Renal cortical epithelial cell (primary cell): ENCODE measurements around the gene HCFC1R1. TPM values are rescaled to one million over a fixed set of nuclear protein-coding genes. Genes with fewer than 3 reads are reported as not detected.

ENCODE experiments used
- DNase-seq: peaks from one replicate; pipeline ENCODE4 v3.0.0-alpha.2; 2011; ENCODE audit warnings: low read depth
- total RNA-seq: library from RNA; depleted of rRNA; stranded (reverse); fragments of >200 nt; gene quantifications from 2 replicates; pipeline ENCODE4 v1.2.3, GENCODE V29; 2014

The HCFC1R1 gene
- total RNA-seq, 1 donor from 2014 or later: 8.5 TPM

DNA sequence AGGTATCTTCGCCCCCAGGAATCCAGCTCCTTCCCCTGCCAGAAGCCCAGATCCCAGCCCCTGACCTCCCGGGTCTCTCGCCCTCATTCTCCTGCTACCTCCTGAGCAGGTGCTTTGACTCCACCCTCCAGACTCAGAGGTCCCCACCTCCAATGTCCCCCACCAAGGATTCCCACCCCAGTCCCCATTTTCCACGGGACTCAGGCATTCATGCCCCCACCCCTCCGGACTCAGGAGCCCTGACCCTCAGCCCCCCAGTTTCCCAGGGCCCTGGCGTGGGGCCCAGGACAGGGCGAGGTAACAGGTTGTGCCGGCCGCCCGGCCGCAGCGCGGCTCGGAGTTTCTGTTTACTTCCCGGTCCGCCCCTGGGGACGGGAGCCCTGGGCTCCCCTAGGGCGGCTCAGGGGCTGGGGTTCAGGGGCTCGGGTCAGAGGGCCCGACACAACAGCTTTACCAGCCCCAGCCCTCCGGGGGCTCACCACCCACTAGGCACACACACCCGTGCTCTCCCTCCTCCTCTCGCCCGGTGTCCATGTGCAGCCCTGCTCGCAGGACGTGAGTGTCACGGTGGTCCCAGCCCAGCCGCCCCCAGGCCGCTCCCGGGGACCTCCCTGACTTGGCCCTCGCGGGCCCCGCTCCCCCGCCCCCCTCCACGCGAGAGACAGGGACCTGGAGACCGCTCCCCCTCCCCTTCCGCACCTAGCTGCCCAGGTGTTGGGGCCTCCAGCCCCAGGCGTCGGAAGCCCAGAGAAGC lies 12.4 kb upstream of the HCFC1R1 start:
- no peak for DNase-seq

DNA sequence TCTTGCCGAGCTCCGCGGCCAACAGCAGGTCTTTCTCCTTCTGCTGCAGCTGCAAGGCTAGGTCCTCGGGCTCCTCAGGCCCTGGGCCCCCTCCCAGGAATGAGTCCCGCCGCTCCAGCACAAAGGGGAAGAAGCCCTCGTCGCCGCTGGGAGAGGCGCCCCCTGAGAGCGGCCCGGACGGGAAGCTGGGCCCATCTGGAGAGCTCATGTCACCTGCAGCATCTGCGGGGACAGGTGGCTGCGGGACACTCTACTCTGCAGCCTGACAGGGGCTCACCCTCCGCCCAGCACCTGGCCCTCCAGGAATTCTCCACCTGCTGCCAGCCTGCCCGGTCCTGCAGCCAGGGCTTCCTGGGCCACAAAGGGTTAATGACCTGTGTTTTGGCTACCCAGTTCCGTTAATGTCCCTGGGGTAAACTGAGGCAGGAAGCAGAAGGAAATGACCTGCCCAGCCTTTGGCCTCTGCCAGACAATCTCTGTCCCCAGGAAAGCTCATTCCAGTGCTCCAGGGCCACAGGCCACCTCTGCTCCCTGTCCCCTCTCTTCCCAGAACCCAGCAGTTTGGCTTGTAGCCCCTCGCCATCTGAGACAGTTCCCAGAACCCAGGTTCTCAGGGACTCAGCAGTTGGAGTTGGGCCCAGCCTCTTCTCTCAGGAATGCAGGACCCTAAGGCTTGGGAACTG lies 11.7 kb upstream of the HCFC1R1 start:
- no peak for DNase-seq

DNA sequence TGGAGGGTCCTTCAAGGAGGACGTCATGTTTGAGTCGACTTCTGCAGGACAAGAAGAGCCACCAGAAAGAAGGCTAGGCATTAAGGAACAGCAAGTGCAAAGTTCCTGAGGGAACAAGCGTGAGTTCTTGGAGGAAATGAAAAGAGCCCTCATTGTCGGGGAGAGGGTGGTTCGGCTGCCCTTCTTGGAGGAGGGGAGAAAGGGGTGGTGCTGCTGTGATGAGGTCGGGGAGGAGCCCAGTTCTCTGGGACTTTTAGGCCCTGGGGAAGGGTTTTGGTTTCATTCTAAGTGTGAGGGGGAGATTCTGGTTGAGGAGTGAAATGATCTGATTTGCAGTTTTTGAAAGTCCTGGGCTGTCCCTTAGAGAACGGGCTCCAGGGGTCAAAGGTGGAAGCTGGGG lies 8.9 kb upstream of the HCFC1R1 start:
- DNase-seq: no peak

DNA sequence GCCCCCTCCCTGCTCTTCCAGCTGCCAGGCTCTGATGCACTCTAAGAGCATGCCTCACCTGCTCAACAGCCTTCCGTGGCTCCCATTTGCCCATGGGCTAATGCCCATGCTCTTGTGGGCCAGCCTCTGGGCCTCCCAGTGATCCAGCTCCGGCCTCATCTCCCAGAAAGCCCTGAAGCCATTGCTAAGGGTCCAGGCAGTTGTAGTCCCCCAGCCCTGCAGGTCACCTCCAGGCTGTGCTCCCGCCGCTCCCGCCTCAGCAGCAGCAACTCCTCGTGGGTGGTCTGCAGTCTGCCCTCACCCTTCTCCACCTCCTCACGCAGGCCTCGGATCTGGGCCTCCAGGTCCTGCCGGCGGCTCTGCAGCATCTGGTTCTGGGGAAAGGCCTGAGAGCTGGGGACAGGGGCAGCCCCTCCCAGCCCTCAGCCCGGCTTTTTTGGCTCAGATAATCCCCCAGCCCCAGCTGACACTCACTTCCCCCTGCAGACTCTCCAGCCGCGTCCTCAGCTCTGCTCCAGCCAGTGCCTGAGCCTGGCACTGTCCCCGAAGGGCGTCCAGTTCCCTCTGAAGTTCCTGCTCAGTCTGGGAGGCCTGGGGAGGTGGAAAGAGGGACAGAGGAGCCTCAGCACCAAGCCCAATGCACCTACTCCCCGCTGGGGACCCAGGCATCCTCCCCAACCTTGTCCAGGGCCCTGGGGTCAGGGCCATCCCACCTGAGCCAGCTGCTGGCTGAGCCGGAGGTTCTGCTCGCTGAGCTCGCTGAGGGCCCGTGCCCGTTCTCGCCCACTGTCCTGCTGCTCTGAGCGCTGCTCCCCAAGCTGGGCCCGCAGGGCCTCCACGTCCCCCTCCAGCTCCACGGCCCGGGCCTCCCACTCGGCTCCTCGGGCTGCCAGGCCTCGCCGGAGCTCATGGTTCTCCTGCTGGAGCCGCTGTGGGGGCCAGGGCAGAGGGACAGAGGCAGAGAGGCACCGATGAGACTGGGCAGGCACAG lies 6.8 kb upstream of the HCFC1R1 start:
- DNase-seq: no peak

DNA sequence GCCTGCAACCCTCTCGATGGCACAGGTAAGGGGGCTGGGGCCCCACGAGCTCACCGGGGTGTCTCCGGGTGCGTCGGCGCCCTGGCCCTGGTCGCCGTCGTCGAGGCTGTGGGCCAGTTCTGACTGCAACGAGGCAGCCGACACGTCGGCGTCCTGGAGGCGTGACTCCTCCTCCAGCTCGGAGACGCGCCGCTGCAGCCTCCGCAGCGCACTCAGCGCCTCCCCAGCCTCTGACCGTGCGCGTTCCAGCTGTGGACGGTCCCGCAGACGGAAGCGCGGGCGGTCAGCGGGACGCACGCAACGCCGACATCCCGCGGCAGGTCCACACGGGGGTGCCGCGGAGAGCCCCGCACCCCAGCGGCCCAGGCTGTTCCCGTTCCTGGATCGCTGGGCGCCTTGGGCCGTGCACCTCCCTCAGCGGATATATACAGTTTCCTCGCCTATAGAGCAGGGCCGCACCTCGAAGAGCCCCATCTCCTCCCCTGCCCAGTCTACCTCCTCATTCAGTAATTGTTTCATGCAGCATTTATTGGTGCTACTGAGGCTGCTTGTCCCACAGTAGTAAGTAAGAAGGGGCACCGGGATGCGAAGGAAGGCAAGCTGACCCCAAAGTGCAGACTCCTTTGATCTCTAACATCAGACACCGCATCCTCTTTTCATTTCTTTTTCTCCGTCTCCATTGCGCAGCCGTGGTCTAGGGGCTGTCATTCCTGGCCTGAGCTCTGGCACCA lies 5.9 kb upstream of the HCFC1R1 start:
- DNase-seq: no peak

DNA sequence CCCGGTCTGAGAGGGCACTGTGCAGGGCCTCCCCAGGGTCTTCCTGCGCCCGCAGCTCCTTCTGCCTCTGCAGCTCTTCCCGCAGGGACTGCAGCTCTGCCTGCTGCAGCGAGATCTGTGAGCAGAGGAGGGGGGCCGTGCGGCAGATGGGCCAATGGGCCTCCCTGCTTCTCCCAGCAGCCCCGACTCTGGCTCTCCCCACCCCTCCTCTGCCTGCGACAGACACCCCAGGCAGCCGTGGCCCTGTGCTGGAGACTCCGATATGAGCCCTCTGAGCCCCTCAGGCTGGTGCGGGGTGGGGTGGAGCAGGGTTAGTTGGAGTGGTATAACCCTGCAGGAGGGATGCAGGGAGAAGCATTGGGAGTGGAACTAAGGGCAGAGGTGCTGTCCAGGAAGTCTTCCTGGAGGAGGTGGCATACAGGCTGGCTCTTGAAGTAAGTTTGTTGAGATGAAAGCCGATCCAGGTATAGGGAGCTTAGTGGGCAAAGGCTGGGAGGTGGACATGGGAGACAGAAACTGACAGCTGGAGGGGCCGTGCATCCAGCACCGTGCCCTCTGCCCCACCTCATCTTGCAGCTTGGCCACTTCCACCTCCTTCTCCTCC lies 5.1 kb upstream of the HCFC1R1 start:
- DNase-seq: no peak

DNA sequence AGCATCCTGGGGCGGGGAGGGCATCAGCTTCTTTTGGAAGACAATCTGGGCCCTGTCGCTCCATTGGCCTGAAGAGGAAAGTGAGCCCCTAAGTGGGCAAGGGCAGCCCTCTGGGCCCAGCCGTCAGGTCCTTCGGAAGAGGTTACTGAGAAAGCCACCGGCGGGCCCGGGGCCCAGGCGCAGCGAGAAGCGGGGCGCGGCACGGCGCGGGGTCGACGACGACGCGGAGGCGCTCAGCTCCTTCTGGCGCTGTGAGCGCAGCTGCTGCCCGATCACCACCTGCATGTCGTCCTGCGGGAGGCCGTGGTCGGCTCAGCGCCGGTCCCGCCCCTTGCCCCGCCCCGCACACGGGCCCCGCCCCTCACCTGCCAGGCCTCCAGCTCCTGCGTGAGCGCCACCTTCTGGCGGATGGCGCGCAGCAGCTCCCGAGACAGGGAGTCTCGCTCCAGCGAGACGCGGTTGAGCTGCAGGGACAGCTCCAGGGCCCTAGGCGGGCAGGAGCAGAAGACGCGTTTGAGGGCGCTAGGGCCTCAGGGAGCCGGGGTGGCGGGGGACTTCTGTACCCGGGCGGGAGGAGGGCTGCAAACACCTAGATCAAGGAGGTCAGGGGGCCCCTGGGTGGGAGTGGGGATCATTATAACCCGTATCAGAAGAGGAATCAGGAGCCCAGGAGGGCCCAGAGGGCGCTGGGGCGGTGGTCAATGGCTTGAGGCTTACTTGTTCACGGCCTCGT lies 4.4 kb upstream of the HCFC1R1 start:
- peak; percentile 52 for DNase-seq

DNA sequence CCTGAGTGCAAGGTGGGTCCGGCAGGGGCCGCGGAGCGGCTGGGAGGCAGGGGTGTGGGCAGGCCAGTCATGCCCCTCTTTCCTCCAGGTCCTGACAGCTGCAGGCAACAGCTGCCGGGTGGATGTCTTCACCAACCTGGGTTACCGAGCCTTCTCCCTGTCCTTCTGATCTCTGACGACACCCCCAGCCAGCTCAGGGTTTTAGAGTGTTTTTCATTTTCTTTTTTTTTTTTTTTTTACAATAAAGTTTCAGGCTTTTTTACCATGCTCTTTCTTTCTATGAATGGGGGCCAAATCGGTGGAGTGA lies 3.7 kb upstream of the HCFC1R1 start:
- no peak for DNase-seq

DNA sequence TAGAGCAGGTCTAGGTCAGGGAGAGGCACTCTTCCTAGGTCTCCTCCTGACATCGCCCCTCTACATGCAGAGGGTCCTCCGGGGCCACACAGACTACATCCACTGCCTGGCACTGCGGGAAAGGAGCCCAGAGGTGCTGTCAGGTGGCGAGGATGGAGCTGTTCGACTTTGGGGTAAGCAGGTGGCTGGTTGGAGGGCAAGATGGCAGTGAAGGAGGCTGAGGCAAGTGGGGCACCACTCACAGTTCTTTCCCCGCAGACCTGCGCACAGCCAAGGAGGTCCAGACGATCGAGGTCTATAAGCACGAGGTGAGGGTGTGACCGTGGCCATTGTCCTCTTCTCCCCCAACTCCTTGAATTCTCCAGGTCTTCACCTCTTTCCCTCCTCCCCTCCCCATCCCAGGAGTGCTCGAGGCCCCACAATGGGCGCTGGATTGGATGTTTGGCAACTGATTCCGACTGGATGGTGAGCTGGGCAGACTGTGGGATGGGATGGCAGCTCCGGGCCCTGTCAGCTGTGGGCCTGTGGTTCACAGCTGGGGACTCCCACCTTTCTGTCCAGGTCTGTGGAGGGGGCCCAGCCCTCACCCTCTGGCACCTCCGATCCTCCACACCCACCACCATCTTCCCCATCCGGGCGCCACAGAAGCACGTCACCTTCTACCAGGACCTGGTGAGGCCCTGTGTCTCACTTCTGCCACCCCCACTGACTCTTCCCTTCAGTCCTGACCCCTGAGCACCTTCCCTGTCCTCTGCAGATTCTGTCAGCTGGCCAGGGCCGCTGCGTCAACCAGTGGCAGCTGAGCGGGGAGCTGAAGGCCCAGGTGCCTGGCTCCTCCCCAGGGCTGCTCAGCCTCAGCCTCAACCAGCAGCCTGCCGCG lies 3.1 kb upstream of the HCFC1R1 start:
- DNase-seq: no peak

DNA sequence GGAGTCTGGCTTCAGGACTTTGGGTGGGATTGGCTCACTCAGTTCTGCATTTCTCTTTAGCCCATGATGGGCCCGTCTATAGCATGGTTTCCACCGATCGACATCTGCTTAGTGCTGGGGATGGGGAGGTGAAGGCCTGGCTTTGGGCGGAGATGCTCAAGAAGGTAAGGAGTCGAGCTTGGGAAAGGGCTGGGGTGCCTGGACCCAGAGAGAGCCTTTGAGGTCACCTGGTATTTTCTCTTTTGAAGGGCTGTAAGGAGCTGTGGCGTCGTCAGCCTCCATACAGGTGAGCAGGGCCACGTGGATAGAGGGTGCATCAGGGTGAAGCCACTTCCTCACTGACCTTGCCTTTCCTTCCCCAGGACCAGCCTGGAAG lies 2.2 kb upstream of the HCFC1R1 start:
- DNase-seq: no peak

DNA sequence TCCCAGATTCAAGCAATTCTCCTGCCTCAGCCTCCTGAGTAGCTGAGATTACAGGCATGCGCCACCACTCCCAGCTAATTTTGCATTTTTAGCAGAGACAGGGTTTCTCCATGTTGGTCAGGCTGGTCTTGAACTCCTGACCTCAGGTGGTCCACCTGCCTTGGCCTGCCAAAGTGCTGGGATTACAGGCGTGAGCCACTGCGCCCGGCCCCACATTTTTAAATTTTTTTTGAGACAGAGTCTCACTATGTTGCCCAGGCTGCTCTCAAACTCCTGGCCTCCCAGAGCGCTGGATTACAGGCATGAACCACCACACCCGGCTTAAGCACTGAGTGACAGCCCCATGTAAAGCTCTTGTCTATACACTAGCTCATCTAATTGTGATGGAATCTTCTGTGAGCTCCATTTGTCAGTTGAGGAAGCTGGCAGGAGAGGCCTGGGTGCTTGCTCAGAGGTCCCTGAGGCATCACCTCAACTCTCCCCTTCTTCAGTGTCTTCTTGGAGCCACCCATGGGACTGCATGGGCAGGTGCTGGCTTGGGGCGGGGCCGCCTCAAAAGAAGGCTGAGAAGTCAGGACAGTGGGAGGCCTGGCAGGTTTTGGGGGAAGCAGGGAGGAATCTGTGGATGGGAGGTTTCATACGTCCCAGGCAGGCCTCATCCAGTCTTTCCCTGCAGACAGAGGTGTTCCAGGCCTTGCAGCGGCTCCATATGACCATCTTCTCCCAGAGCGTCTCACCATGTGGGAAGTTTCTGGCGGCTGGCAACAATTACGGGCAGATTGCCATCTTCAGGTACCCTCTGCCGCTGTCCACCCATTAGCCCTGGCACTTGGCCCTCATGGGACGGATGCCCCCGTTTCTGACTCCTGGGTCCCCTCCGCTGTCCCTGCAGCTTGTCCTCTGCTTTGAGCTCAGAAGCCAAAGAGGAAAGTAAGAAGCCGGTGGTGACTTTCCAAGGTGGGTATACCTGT lies 1.6 kb upstream of the HCFC1R1 start:
- DNase-seq: no peak

DNA sequence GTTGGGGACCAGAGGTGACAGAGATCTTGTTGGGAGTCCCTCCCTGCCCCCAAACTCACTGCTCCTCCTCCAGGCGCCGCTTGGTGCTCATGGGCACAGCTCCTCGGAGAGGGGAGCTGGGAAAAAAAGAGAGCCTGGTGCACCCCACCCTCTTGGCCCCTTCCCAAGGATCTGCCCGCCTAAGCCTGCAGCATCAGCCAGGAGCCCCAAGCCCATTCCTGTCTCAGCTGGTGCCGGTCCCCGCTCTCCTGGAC lies 400 bp downstream of the HCFC1R1 start:
- DNase-seq: peak; percentile 64

DNA sequence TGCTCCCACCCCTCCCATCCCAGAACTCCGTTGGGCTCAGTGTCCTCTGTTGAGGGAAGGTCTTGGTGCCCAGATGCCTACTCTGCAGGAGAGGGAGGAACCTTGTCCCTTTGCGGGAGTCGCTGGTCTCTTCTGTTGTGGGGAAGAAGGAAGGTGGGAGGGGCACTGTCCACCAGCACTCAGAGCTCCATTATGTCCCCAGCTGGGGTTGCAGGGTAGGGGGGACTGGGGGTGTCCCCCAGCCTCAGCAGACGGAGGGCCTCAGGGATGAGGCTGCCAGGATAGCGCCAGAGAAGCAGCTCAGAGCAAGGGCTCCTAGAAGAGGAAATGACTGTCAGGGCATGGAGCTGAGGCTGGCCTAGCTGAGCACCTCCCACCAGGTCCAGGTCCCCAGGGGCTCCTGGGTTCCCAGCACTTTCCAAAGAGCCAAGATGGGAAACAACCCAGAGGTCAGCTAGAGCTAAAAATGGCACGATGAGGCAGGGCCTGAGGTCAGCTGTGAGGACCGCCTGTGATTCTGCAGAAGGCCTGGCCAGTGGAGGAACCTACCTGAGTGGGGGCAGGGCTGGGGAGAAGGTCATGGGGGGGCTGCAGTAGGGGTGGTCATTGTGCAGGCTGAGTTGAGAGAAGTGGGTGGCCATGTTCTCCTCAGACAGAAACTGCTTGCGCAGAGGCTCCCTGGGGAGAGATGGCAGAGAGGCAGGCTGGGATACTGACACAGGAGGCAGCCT lies 893 bp downstream of the HCFC1R1 start:
- no peak for DNase-seq

DNA sequence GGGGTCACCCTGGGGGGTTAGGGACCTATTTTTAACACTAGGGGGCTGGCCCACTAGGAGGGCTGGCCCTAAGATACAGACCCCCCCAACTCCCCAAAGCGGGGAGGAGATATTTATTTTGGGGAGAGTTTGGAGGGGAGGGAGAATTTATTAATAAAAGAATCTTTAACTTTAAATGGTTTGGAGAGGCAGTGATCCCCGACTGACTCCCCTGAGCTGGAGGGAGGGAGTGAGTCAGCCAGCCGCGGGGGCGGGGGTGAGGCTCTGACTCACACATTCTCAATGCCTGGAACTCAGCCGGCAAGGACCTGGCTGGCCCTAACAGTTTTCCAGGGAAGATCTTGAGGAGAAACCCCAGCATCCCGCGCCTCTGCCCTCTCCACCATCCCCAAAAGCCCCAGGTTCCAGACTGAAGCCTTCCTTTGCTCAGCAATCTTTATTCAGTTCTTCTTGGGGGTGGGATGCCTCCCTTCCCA lies 1.5 kb downstream of the HCFC1R1 start:
- DNase-seq: peak; percentile 92

DNA sequence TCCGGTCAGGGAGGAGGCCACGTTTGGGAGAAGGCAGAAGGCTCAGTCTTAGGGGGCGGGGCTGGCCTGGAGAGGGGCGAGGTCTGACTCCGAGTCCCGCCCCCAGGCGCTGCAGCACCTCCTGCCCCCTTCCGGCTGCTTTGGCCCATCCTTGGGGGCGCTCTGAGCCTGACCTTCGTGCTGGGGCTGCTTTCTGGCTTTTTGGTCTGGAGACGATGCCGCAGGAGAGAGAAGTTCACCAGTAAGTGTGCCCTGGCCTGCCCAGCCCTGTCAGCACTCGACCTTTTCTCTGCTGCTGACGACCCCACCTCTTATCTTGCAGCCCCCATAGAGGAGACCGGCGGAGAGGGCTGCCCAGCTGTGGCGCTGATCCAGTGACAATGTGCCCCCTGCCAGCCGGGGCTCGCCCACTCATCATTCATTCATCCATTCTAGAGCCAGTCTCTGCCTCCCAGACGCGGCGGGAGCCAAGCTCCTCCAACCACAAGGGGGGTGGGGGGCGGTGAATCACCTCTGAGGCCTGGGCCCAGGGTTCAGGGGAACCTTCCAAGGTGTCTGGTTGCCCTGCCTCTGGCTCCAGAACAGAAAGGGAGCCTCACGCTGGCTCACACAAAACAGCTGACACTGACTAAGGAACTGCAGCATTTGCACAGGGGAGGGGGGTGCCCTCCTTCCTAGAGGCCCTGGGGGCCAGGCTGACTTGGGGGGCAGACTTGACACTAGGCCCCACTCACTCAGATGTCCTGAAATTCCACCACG lies 2.1 kb downstream of the HCFC1R1 start:
- DNase-seq: peak; percentile 93

DNA sequence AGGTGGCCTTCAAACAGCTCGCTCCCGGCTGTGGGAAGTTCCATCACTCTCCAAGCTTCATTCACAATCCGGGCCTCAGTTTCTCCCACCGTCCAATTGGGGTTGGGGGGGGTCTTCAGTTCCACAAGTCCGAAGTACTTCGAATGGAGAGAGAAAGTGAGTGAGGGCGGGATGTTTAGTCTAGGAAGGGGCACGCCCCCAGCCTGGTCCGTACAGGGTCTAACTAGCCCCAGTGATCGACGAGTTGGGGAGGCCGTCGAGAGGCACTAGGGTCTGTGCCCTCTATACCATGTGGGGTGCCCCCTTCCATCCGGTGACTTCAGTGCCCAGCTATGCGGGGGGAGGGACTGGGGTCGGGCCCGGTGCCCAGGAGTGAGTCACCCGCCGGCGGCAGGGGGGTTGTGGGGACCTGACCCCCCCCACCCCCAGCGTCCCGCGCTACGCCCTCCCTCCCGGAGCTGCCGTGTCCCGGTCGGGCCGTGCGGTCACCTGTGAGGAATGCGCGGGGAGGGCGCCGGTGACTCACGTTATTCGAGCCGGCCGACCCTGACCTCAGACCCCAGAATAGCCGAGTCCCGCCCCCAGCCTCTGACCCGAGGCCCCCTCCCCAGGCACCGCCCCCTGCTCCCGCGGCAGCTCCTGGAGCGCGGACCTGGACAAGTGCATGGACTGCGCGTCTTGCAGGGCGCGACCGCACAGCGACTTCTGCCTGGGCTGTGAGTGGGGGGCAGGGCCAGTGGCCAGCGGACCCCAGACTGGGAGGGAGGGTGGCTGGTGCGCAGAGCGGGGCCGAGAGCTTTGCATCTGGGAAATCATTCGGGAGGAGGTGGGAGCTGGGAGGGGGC lies 2.9 kb downstream of the HCFC1R1 start:
- peak; percentile 66 for DNase-seq
